ENCODE measurements around the gene GXYLT2.

The GXYLT2 gene

DNA sequence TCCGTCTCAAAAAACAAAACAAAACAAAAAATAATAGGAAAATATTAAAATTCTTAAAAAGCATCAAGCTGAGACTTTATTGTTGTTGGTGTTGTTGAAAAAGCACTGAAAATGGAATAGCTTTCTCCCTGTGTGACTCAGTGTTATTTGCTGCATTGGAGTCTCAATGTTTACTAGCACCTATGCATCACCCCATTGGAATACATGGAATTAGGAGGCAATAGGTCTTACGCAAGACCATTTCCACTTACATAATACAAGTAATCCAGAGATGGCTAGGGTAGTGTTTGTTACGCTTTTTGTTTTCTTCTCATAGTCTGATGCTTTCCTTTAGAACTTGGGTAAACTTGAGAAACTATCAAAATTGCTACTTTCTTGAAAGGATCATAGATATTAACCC is 15.2 kb downstream of the GXYLT2 start:
- Histone ChIP-seq H3K4me3 (ENCODE audit: control insufficient read depth in 1 of 7, extremely low read depth in 1 of 7, insufficient read depth in 4 of 7, low read depth in 2 of 7, low read length in 6 of 7) (no peak overlapping the region), H3K27ac (ENCODE audit: insufficient read depth in 1 of 2, low read depth in 1 of 2, low read length in 2 of 2, poor library complexity in 1 of 2, severe bottlenecking in 2 of 2) (no peak overlapping the region), H3K36me3 (ENCODE audit: control insufficient read depth in 4 of 4, insufficient read depth in 4 of 4, low read length in 3 of 4) (no peaks in the 10 kb centered on the region), H3K9me3 (ENCODE audit: control extremely low read depth in 1 of 5, control insufficient read depth in 4 of 5, insufficient read depth in 2 of 5, low read depth in 1 of 5, low read length in 4 of 5) (no peaks in the 10 kb centered on the region), H3K4me1 (ENCODE audit: control extremely low read depth in 1 of 4, control insufficient read depth in 4 of 4, insufficient read depth in 4 of 4, low read length in 3 of 4) (no peaks in the 10 kb centered on the region), H3K27me3 (replicated peaks in 2 of 5; ENCODE audit: control insufficient read depth in 4 of 5, insufficient read depth in 5 of 5, low read length in 4 of 5) (peaks cover 0 to 3% (median 0%) of the 10 kb centered on the region in 5 experiments)
- no peak for DNase-seq
- POLR2A ChIA-PET, result no interaction called here
- WGBS (ENCODE audit: insufficient coverage), result no CpG with 5 or more reads among the region's 3 CpGs
- CTCF ChIA-PET, result no interaction called here

DNA sequence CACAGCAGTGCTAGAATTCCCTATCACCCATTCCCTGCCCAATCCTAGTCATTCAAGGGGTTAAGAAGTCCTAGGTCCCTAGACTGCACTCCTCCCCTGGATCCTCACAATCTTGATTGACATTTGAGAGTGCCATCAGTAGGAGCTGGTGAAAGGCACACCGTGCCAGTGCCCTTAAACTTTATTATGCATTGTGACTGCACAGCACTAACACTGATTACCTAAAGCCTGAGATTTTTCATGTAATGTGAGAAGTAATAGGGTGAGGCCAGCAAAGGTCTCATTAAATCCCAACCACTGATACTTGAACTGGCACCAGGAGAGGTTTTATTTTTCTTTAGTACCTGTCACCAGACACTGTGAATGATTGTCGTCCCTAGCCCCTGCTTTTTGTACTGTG is 16.3 kb downstream of the GXYLT2 start:
- DNase-seq, result no peak
- Histone ChIP-seq H3K27ac (ENCODE audit: insufficient read depth in 1 of 2, low read depth in 1 of 2, low read length in 2 of 2, poor library complexity in 1 of 2, severe bottlenecking in 2 of 2) (no peak overlapping the region), H3K9me3 (ENCODE audit: control extremely low read depth in 1 of 5, control insufficient read depth in 4 of 5, insufficient read depth in 2 of 5, low read depth in 1 of 5, low read length in 4 of 5) (no peaks in the 10 kb centered on the region), H3K36me3 (ENCODE audit: control insufficient read depth in 4 of 4, insufficient read depth in 4 of 4, low read length in 3 of 4) (no peaks in the 10 kb centered on the region), H3K27me3 (replicated peaks in 2 of 5; ENCODE audit: control insufficient read depth in 4 of 5, insufficient read depth in 5 of 5, low read length in 4 of 5) (peaks cover 0 to 3% (median 0%) of the 10 kb centered on the region in 5 experiments), H3K4me3 (ENCODE audit: control insufficient read depth in 1 of 7, extremely low read depth in 1 of 7, insufficient read depth in 4 of 7, low read depth in 2 of 7, low read length in 6 of 7) (no peak overlapping the region), H3K4me1 (ENCODE audit: control extremely low read depth in 1 of 4, control insufficient read depth in 4 of 4, insufficient read depth in 4 of 4, low read length in 3 of 4) (no peaks in the 10 kb centered on the region)
- CTCF ChIA-PET, result no interaction called here
- POLR2A ChIA-PET, result no interaction called here
- no CpG with 5 or more reads among the region's 2 CpGs for WGBS (ENCODE audit: insufficient coverage)

GRCh38 chr3:72906154-72906553 is 18.3 kb downstream of the GXYLT2 start:
- no peaks in the 10 kb centered on the region for H3K4me1 ChIP-seq (ENCODE audit: control extremely low read depth in 1 of 4, control insufficient read depth in 4 of 4, insufficient read depth in 4 of 4, low read length in 3 of 4)
- no peaks in the 10 kb centered on the region for H3K9me3 ChIP-seq (ENCODE audit: control extremely low read depth in 1 of 5, control insufficient read depth in 4 of 5, insufficient read depth in 2 of 5, low read depth in 1 of 5, low read length in 4 of 5)
- 88% methylated on average over 5 of the region's 6 CpGs for whole genome bisulfite sequencing (ENCODE audit: insufficient coverage)
- H3K4me3 ChIP-seq (ENCODE audit: control insufficient read depth in 1 of 7, extremely low read depth in 1 of 7, insufficient read depth in 4 of 7, low read depth in 2 of 7, low read length in 6 of 7), result no peak overlapping the region
- no peak overlapping the region for H3K27ac ChIP-seq (ENCODE audit: insufficient read depth in 1 of 2, low read depth in 1 of 2, low read length in 2 of 2, poor library complexity in 1 of 2, severe bottlenecking in 2 of 2)
- DNase-seq, result no peak
- ChIA-PET CTCF (interaction anchor here (1.2 to 1.5 kb wide), 3 partner anchors 12 to 19 kb away, joined by 3 to 5 read pairs (median 3); partner anchors contain the start of gene GXYLT2), POLR2A (no interaction called here)
- H3K36me3 ChIP-seq (ENCODE audit: control insufficient read depth in 4 of 4, insufficient read depth in 4 of 4, low read length in 3 of 4), result no peaks in the 10 kb centered on the region
- H3K27me3 ChIP-seq (replicated peaks in 2 of 5; ENCODE audit: control insufficient read depth in 4 of 5, insufficient read depth in 5 of 5, low read length in 4 of 5), result peaks cover 0 to 3% (median 0%) of the 10 kb centered on the region in 5 experiments

DNA sequence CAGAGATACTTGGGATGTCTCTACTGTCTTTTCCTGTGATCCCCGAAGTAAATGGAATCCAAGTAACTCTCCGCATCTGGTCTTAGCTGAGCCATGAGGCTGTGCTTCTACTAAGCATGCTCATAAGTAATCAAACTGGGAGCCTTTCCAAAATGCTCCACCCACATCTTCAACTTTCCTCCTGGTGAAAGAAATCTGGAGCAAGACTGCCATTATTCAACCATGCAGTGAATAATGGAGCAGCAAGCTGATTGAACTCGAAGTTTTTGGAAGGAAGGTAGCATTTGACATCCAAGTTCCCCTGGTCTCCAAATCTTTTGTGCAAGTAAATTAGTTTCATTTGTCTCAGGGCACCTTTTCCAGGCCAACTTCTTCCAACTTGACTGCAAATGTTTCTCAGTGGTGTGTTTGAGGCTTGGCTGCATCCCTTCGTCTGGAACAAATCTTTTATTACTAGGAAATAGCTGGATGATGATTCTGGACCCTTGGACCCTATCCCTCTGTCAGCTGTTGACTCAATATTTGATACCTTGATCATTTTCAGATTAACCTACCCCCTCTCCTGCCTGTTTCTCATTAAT is 19.4 kb downstream of the GXYLT2 start:
- no peak for DNase-seq
- Histone ChIP-seq H3K4me3 (ENCODE audit: control insufficient read depth in 1 of 7, extremely low read depth in 1 of 7, insufficient read depth in 4 of 7, low read depth in 2 of 7, low read length in 6 of 7) (no peak overlapping the region), H3K27me3 (replicated peaks in 2 of 5; ENCODE audit: control insufficient read depth in 4 of 5, insufficient read depth in 5 of 5, low read length in 4 of 5) (peaks cover 0 to 3% (median 0%) of the 10 kb centered on the region in 5 experiments), H3K27ac (ENCODE audit: insufficient read depth in 1 of 2, low read depth in 1 of 2, low read length in 2 of 2, poor library complexity in 1 of 2, severe bottlenecking in 2 of 2) (no peak overlapping the region), H3K4me1 (ENCODE audit: control extremely low read depth in 1 of 4, control insufficient read depth in 4 of 4, insufficient read depth in 4 of 4, low read length in 3 of 4) (no peaks in the 10 kb centered on the region), H3K36me3 (ENCODE audit: control insufficient read depth in 4 of 4, insufficient read depth in 4 of 4, low read length in 3 of 4) (no peaks in the 10 kb centered on the region), H3K9me3 (ENCODE audit: control extremely low read depth in 1 of 5, control insufficient read depth in 4 of 5, insufficient read depth in 2 of 5, low read depth in 1 of 5, low read length in 4 of 5) (no peaks in the 10 kb centered on the region)
- CTCF ChIA-PET, result interaction anchor here (1.3 kb wide), 1 partner anchor 33 kb away, joined by 3 read pairs; no protein-coding TSS in a partner anchor
- POLR2A ChIA-PET, result no interaction called here
- WGBS (ENCODE audit: insufficient coverage), result 100% methylated on average over 3 of the region's 4 CpGs

- no peak overlapping the region for H3K4me3 ChIP-seq (ENCODE audit: control insufficient read depth in 1 of 7, extremely low read depth in 1 of 7, insufficient read depth in 4 of 7, low read depth in 2 of 7, low read length in 6 of 7)
- CTCF ChIA-PET, result interaction anchor here (1.3 kb wide), 1 partner anchor 33 kb away, joined by 3 read pairs; no protein-coding TSS in a partner anchor
- no peak overlapping the region for H3K27ac ChIP-seq (ENCODE audit: insufficient read depth in 1 of 2, low read depth in 1 of 2, low read length in 2 of 2, poor library complexity in 1 of 2, severe bottlenecking in 2 of 2)
Observed at GRCh38 chr3:72907731-72908620, 20.1 kb downstream of the GXYLT2 start.

GRCh38 chr3:72909591-72909990 is 21.7 kb downstream of the GXYLT2 start:
- CTCF ChIA-PET, result interaction anchor here (1.1 kb wide), 1 partner anchor 29 kb away, joined by 3 read pairs; no protein-coding TSS in a partner anchor
- H3K36me3 ChIP-seq (ENCODE audit: control insufficient read depth in 4 of 4, insufficient read depth in 4 of 4, low read length in 3 of 4), result no peaks in the 10 kb centered on the region
- no peak overlapping the region for H3K27ac ChIP-seq (ENCODE audit: insufficient read depth in 1 of 2, low read depth in 1 of 2, low read length in 2 of 2, poor library complexity in 1 of 2, severe bottlenecking in 2 of 2)
- H3K9me3 ChIP-seq (ENCODE audit: control extremely low read depth in 1 of 5, control insufficient read depth in 4 of 5, insufficient read depth in 2 of 5, low read depth in 1 of 5, low read length in 4 of 5), result no peaks in the 10 kb centered on the region
- H3K4me3 ChIP-seq (ENCODE audit: control insufficient read depth in 1 of 7, extremely low read depth in 1 of 7, insufficient read depth in 4 of 7, low read depth in 2 of 7, low read length in 6 of 7), result no peak overlapping the region
- H3K4me1 ChIP-seq (ENCODE audit: control extremely low read depth in 1 of 4, control insufficient read depth in 4 of 4, insufficient read depth in 4 of 4, low read length in 3 of 4), result no peaks in the 10 kb centered on the region
- 100% methylated on average over 3 of the region's 3 CpGs for WGBS (ENCODE audit: insufficient coverage)
- H3K27me3 ChIP-seq (replicated peaks in 2 of 5; ENCODE audit: control insufficient read depth in 4 of 5, insufficient read depth in 5 of 5, low read length in 4 of 5), result no peaks in the 10 kb centered on the region
- DNase-seq, result no peak
- POLR2A ChIA-PET, result no interaction called here

More at GRCh38 chr3:72907731-72908620, 20.1 kb downstream of the GXYLT2 start:
- POLR2A ChIA-PET, result no interaction called here
- H3K27me3 ChIP-seq (replicated peaks in 2 of 5; ENCODE audit: control insufficient read depth in 4 of 5, insufficient read depth in 5 of 5, low read length in 4 of 5), result peaks cover 0 to 3% (median 0%) of the 10 kb centered on the region in 5 experiments
- H3K9me3 ChIP-seq (ENCODE audit: control extremely low read depth in 1 of 5, control insufficient read depth in 4 of 5, insufficient read depth in 2 of 5, low read depth in 1 of 5, low read length in 4 of 5), result no peaks in the 10 kb centered on the region
- H3K4me1 ChIP-seq (ENCODE audit: control extremely low read depth in 1 of 4, control insufficient read depth in 4 of 4, insufficient read depth in 4 of 4, low read length in 3 of 4), result no peaks in the 10 kb centered on the region
- no peak for DNase-seq
- no peaks in the 10 kb centered on the region for H3K36me3 ChIP-seq (ENCODE audit: control insufficient read depth in 4 of 4, insufficient read depth in 4 of 4, low read length in 3 of 4)
- 86% methylated on average over 7 of the region's 14 CpGs for WGBS (ENCODE audit: insufficient coverage)

- CTCF ChIA-PET, result interaction anchor here (0.7 to 1.9 kb wide), 3 partner anchors 28 to 1072 kb away, joined by 3 to 4 read pairs (median 3); no protein-coding TSS in a partner anchor
- WGBS (ENCODE audit: insufficient coverage), result 100% methylated on average over 2 of the region's 2 CpGs
Observed at GRCh38 chr3:72912532-72912931, 24.7 kb downstream of the GXYLT2 start.

More at GRCh38 chr3:72912532-72912931, 24.7 kb downstream of the GXYLT2 start:
- no peak for DNase-seq
- no peaks in the 10 kb centered on the region for H3K4me1 ChIP-seq (ENCODE audit: control extremely low read depth in 1 of 4, control insufficient read depth in 4 of 4, insufficient read depth in 4 of 4, low read length in 3 of 4)
- H3K27ac ChIP-seq (ENCODE audit: insufficient read depth in 1 of 2, low read depth in 1 of 2, low read length in 2 of 2, poor library complexity in 1 of 2, severe bottlenecking in 2 of 2), result no peak overlapping the region
- no peaks in the 10 kb centered on the region for H3K27me3 ChIP-seq (replicated peaks in 2 of 5; ENCODE audit: control insufficient read depth in 4 of 5, insufficient read depth in 5 of 5, low read length in 4 of 5)
- H3K36me3 ChIP-seq (ENCODE audit: control insufficient read depth in 4 of 4, insufficient read depth in 4 of 4, low read length in 3 of 4), result no peaks in the 10 kb centered on the region
- no peaks in the 10 kb centered on the region for H3K9me3 ChIP-seq (ENCODE audit: control extremely low read depth in 1 of 5, control insufficient read depth in 4 of 5, insufficient read depth in 2 of 5, low read depth in 1 of 5, low read length in 4 of 5)
- POLR2A ChIA-PET, result no interaction called here
- no peak overlapping the region for H3K4me3 ChIP-seq (ENCODE audit: control insufficient read depth in 1 of 7, extremely low read depth in 1 of 7, insufficient read depth in 4 of 7, low read depth in 2 of 7, low read length in 6 of 7)
